HFF-Myc (cell line): Measurements from ENCODE around the gene MPST.
"Not testable (repeated sequence)": the region's sequence is repeated elsewhere in the genome, so short reads cannot be mapped to it uniquely, and the experiment has no call there.

Source experiments
- DNase-seq: peaks from one replicate; pipeline ENCODE4 v3.0.0-alpha.2; 2011; ENCODE audit warnings: low read depth; ENCODE audit errors: extremely low read depth
- H3K4me3 ChIP-seq: replicated peaks from 2 replicates; pipeline ENCODE4 v1.5.1; 2011; ENCODE audit warnings: low read depth, mild to moderate bottlenecking, control low read depth, low read length
- TF ChIP-seq, protein P1 (sequence below): IDR thresholded peaks from 2 replicates; pipeline ENCODE4 v1.5.1; 2012; ENCODE audit warnings: mild to moderate bottlenecking, low read depth, low read length, control low read depth; ENCODE audit errors: missing control alignments

Gene MPST

DNA sequence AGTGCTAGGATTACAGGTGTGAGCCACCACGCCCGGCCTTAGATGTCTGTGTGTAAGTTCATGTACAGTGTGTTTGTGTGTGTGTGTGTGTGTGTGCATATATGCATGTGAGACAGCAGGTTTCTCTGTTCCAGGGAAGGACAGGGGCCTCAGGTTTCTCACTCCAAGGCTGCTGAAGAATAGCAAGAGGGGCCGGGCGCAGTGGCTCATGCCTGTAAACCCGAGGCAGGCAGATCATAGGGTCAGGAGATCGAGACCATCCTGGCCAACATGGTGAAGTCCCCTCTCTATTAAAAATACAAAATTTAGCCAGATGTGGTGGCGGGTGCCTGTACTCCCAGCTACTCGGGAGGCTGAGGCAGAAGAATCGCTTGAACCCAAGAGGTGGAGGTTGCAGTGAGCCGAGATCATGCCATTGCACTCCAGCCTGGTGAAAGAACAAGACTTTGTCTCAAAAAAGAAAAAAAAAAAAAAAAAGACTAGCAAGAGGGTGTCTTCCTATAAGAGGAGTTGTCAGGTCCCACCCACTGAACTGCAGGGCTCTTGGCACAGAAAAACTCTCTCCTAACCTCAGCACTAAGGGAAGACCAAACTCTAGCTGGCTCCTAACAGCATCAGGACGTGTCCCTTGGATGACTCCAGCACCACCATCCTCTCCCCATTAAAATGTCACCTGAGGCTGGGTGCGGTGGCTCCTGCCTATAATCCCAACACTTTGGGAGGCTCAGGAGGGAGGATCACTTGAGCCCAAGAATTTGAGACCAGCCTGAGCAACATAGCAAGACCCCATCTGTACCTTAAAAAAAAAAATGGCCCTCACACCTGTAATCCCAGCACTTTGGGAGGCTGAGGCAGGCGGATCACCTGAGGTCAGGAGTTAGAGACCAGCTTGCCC, 40.3 kb upstream of the MPST start:
- H3K4me3 ChIP-seq: no peak overlapping the region
- no peak for DNase-seq
- TF ChIP-seq, protein P1, sequence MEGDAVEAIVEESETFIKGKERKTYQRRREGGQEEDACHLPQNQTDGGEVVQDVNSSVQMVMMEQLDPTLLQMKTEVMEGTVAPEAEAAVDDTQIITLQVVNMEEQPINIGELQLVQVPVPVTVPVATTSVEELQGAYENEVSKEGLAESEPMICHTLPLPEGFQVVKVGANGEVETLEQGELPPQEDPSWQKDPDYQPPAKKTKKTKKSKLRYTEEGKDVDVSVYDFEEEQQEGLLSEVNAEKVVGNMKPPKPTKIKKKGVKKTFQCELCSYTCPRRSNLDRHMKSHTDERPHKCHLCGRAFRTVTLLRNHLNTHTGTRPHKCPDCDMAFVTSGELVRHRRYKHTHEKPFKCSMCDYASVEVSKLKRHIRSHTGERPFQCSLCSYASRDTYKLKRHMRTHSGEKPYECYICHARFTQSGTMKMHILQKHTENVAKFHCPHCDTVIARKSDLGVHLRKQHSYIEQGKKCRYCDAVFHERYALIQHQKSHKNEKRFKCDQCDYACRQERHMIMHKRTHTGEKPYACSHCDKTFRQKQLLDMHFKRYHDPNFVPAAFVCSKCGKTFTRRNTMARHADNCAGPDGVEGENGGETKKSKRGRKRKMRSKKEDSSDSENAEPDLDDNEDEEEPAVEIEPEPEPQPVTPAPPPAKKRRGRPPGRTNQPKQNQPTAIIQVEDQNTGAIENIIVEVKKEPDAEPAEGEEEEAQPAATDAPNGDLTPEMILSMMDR: no peak

DNA sequence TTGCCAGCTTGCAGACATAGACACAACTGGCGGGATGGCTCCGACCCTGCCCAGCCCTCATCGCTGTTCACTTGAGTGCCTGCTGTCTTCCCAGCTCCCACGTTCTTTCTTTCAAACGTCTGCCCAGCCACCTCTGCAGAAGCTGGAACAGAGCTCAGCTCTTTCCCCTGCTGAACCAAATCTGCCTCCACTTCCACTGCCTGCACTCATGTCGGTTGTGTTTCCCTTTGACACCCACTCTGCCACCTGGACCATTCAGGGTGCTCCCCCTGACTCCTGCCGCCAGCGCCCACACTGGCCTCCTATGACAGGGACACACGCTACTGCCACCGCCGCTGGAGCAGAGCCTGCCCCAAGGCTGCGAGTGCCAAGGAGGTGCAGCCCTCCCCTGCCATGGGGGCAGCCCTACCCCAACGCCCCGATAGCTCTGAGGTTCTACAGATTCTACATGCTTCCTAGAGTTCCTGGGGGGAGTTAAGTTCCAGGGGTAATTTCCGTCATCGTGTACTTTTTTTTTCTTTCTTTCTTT, 38.2 kb upstream of the MPST start:
- no peak overlapping the region for H3K4me3 ChIP-seq
- no peak for DNase-seq
- TF ChIP-seq, protein P1: no peak

DNA sequence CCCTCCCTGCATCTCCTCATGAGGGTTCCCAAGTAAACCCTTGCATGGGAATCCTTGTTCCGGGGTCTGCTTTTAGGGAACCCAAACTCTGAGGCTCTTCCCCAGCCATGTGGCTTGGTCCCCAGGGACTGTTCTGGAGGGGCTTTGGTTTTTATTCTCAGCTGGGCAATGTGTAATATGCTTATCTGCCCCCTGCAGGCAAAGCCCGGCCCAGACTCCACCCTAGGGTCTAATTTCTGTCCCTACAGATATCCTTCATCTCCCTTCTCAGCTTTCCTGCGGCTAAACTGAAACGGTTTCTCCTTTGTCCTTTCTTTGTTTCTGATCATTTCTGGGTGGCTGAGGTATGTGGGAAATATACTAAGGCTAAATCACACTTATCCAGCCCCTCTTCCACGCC, 37.4 kb upstream of the MPST start:
- TF ChIP-seq, protein P1: peak; percentile 15
- DNase-seq: no peak
- H3K4me3 ChIP-seq: no peak overlapping the region

DNA sequence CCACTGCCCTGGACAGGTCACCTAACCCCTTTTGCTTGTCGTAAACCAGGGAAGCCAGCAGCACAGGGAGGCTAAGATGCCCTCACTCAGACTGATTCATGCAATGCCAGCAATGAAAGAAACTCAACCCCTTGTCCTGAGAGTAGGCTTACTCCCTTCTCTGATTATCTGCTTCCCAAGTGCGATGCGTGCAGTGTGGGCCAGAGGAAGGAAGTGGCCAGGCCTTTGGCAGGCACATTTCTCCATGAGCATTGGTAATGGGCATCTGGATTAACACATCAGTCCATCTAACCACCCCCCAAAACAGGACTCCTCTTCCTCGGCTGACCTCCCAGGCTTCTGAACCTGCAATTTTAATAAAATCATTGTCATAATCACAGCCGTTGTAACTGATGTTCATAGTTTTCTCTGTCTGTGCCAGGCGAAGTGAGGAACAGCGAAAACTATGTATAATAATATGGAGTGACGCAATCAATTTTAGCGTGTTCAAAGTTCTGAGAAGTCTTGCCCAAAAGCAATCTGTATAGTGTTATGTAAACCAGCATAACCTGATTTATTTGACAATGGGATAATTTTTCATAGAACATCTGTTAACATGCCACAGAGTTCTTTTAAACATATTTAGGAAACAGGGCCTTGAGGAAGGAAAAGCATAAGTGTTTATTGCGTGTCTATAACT, 34.2 kb upstream of the MPST start:
- no peak overlapping the region for H3K4me3 ChIP-seq
- no peak for DNase-seq
- TF ChIP-seq, protein P1: no peak

DNA sequence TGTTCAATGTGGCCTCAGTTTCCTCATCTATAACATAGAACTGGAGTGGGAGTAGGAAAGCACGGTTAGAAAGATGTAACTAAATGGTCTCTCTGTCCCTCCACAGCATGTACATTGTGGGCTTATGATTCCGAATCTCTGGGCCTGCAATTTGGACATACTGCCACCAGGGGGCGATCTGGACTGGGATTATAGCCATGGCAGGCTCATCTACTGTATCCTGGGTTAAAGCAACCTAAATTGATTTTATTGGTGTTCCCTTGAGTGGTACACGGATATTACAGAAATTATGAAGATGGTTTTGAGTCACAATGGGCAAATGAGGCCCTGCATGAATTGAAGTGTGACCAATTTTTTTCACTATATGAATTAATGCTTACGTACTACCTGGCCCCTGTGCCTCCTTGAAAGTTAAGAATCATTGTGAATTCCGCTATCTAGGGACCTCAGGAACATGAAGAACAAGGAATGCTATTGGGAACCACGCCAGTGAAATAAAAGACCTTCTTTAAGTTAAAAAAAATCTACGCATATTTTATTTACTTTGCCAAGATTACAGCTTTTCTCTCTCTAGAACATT, 33.2 kb upstream of the MPST start:
- TF ChIP-seq, protein P1: peak; percentile 86
- H3K4me3 ChIP-seq: no peak overlapping the region
- DNase-seq: no peak

DNA sequence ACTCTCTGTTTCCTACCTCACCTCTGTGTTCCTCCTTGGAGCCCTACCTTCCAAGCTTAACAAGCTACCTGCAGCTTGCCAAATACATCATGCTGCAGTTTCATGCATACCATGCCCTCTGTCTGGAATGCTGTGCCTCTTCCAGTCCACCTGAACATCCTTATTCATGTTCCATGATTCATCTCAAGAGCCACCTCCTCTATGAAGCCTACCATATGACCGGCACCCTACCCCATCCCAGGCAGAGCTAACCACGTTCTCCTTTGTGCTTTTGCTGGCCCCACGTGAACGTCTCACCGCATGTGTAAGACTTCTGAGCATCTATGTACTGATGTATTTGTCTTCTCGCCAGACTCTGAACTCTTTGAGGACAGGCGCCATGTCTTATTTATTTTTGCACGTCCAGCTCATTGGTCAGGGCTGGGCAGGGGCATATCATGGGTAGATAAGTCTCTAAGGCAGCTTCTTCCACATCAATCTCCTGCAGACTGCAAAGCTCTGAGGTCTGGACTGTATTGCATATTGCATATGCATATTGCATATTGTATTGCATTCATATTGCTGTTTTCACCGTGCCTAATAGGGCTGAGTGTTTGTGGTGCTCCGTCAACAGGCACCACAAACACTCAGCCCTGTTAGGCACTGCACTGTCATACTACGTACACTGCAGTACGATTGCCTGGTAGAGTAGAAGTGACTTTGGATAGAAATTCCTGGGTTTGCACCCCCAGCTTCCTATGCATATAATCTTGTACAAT, 31.3 kb upstream of the MPST start:
- no peak for DNase-seq
- H3K4me3 ChIP-seq: no peak overlapping the region
- TF ChIP-seq, protein P1: no peak

DNA sequence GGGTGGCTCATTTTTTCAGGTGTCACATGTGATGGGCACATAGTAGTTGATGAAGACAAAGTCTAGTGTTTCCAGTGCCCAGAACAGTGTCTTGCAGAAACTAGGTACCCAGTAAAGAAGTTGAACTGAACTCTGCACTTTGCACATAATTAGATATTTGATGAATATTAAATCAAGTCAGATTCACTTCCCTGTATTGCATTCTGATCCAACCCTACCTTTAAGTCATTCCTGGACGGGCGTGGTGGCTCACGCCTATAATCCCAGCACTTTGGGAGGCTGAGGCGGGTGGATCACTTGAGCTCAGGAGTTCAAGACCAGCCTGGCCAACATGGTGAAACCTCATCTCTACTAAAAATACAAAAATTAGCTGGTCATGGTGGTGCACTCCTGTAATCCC, 30.5 kb upstream of the MPST start:
- not testable (repeated sequence) for DNase-seq, H3K4me3 ChIP-seq
